RPMI7951 (cell line): ENCODE results near the gene SCARF2. TPM values are rescaled to one million over a fixed set of nuclear protein-coding genes. Genes with fewer than 3 reads are reported as not detected.
A peak's percentile ranks its signal among the peaks of the same experiment; 100 is the strongest.
"Not testable (repeated sequence)": the region's sequence is repeated elsewhere in the genome, so short reads cannot be mapped to it uniquely, and the experiment has no call there.

Source experiments
- DNase-seq: peaks from one replicate; pipeline ENCODE4 v3.0.0-alpha.2; 2012; ENCODE audit warnings: low read depth
- total RNA-seq: library from RNA; depleted of rRNA; stranded (reverse); fragments of >200 nt; shearing (Covaris generic); gene quantifications from 2 replicates; pipeline ENCODE4 v1.2.3, GENCODE V29; 2014

The SCARF2 gene
- total RNA-seq, 1 experiment from 2014 or later = 6.0 TPM

DNA sequence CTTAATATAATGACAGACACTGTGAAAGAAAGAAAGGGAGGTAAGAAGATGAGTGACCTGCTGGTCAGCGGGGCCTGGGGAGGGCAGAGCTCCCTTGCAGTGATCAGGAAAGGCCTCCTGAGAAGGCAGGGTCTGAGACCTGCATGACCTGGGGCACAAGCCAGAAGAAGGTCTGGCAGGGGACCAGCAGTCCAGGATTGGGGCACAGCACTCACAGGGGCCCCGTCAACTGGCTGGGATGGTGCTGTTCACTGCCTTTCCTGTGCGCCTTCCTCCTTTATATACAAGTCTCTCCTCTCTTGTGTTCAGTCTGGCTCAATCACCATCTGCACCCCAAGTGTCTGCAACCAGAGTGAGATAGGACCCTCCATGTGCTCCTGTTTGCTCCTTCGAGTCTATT is 22.2 kb upstream of the SCARF2 start:
- DNase-seq = no peak

DNA sequence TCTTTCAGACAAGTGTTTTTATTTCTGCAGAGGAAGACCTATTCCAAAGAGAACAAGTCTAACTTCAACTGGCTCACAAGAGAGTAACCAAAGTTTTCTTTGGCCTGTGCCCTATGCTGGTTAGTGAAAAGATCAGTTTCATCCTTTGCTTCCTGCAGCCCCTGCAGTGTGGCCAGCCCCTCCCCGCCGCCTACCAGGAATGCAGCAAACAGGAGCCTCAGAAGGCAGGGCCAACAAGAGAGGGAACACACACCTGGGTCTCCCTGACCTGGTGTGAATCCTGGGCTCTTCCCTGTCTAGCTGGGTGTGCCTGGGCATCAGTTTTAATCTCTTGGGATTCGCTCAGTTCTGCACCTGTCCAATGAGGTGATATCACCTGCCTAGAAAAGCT is 21.5 kb upstream of the SCARF2 start:
- DNase-seq = no peak

GRCh38 chr22:20458530-20459151 is 21.0 kb upstream of the SCARF2 start:
- no peak for DNase-seq

- DNase-seq = no peak
Measured at GRCh38 chr22:20457506-20458240, 20.0 kb upstream of the SCARF2 start.

- no peak for DNase-seq
Measured at GRCh38 chr22:20456722-20457076, 19.1 kb upstream of the SCARF2 start.

DNA sequence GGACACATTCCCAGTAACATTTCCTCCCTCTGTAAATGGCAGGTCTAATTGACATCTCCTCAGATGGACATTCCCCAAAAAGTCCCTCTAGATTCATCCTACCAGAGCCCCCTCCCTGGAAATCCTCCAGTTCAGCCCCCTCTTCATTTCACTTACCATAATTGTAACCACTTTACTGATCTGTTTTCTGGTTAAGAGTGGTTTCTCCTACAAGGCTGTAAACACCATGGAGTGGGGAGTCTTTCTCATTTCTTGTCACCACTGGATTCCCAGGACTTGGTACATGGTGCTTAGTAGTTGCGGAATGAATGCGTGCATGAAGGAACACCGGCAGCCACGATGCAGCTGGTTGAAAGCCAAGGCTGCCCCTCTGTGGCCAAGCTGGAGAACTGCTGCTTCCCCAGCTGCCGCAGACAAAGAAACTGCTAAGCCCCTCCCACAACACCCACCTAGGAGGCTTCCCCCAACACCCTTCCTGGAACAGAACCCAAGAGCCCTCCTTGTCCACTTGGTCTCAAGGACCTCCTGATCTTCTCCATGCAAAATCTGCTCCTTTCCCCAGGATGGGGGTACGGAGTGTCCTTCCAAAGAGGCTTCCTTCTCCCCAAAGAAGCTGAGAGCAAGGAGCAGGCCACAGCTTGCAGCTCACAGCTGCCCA is 18.6 kb upstream of the SCARF2 start:
- DNase-seq = peak; percentile 66

- DNase-seq = no peak
Measured at GRCh38 chr22:20455709-20456063, 18.1 kb upstream of the SCARF2 start.

GRCh38 chr22:20453222-20453621 is 15.6 kb upstream of the SCARF2 start:
- no peak for DNase-seq

- no peak for DNase-seq
Measured at GRCh38 chr22:20451920-20452319, 14.3 kb upstream of the SCARF2 start.

- DNase-seq = not testable (repeated sequence)
Measured at GRCh38 chr22:20451129-20451778, 13.6 kb upstream of the SCARF2 start.

DNA sequence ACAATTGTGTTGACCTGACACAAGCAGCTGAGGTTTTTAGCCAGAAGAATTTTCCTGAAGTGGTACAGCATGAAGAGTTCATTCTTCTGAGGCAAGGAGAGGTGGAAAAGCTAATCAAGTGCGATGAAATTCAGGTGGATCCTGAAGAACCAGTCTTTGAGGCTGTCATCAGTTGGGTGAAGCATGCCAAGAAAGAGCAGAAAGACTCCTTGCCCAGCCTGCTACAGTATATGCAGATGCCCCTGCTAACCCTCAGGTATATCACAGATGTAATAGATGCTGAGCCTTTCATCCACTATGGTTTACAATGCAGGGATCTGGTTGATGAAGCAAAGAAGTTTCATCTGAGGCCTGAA is 12.9 kb upstream of the SCARF2 start:
- DNase-seq = no peak

GRCh38 chr22:20449819-20450550 is 12.4 kb upstream of the SCARF2 start:
- DNase-seq = no peak

DNA sequence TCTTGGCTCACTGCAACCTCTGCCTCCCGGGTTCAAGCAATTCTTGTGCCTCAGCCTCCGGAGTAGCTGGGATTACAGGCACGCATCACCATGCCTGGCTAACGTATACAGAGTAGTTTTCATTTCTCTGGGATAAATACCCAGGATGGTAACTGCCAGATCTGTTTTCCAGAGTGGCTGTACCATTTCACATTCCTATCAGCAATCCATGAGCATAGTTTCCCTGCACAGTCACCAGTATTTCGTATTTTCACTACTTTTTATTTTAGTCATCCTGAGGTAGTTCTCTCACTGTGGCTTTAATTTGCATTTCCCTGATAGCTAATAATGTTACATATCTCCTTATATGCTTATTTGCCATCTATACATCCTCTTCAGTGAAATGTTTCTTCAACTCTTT is 11.0 kb upstream of the SCARF2 start:
- DNase-seq = no peak

- DNase-seq = no peak
Measured at GRCh38 chr22:20446383-20446970, 8.9 kb upstream of the SCARF2 start.

GRCh38 chr22:20444325-20444724 is 6.7 kb upstream of the SCARF2 start:
- no peak for DNase-seq

DNA sequence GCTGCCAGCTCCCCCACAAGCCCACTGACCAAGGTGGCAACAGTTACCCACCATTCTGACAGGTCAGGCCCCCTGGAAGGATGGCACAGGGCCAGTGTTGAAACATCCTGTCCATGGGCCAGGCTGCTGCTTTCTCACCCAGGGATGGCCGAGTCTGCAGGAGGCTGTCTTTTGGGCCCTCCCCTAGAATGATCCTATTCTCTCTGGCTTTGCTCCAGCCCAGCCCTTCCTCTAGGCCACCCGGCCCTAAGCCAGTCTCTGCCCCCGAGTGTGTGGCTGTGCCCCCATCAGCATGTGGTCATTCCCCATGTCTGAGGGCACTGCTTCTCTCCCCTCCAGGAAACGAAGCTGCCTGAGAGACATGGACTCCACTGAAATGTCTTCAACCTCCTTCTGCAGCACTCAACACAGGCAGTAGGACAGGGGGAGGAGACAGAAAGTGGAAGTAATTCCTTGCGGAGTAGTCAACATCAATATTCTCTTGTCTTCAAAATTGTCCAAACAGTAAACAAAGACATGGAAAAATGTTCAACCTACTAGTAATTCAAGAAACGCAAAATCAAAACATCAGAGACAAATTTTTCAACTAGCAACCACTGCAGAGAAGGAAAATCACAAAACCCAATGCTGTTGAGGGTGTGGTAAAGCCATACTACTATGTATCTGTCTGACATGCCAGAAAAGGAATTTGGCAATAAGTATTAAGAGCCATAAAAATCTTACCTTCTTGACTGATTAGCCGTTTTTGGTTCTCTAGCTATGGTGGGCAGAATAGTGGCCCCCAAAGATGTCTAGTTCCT is 5.1 kb upstream of the SCARF2 start:
- no peak for DNase-seq

- no peak for DNase-seq
Measured at GRCh38 chr22:20441631-20442484, 4.2 kb upstream of the SCARF2 start.

DNA sequence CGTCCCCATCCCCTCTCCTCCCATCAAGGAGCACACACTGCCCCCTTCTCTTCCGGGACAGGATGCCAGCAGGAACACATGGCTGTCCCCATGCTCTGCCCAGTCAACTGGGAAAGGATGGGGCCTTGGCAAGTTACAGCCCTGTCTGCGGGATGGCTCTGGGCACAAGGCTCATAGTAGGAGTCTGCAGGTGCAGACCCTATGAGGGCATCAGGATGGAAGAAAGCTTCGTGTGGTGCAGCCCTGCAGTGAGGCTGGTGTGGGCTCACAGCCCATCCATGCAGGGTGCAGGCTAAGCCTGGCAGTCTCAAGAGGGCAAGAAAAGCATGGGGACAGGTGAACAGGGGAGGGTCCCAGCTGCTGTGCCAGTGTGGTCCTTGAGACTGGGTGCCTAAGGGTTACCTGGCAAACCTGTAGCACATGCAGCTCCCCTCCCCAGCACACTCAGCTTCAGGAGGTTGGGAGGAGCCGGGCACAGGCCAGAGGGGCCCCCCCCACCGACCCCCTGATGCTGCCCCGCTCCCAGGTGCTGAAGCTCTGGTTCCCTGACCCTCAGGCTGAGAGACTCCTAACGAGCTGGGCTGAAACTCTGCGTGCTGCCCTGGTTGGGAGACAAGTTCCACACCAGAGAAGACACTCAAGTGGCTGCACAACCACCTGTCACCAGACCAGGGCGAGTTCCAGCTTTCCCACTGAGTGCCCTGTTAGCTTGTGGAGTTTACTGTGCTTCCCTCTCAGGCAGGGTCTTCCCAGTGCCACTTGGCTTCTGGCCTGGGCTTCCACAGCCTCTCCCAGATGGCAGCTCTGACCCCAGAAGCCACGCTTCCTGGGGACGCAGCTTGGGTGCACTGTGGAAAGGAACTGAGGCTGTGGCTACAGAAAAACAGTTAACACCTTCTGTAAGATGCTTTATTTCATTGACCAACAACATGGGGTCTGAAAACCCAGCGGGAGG is 3.3 kb upstream of the SCARF2 start:
- no peak for DNase-seq
